ENCODE results near the gene PERP.

DNA sequence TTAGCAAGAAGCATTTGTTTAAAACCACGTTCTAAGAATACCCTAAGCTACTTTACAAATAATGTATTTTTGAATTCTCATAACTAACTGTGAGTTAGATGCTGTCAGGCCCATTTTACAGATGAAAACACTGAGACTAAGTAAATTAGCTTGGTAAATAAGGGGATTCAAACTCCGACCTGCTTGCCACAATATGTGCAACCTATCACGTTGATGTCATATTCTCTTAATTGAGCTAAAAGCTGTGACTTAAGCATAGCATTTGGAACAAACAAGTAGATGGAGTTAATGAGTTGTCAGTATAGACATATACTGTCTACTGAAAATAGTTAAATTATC is 9.4 kb upstream of the PERP start:
- TF ChIP-seq YY1 (IDR thresholded peaks at IDR 0.05; ENCODE audit: low read depth) (no peak), TEAD4 (IDR thresholded peaks at IDR 0.05) (no peak), EP300 (IDR thresholded peaks at IDR 0.05; ENCODE audit: borderline replicate concordance) (no peak), CEBPB (IDR thresholded peaks at IDR 0.05) (no peak), TAF1 (IDR thresholded peaks at IDR 0.05; ENCODE audit: low read depth) (no peak), RAD21 (IDR thresholded peaks at IDR 0.05; ENCODE audit: low read depth) (no peak), TCF12 (IDR thresholded peaks at IDR 0.05; ENCODE audit: low read depth) (no peak)
- TF ChIP-seq, protein P1, sequence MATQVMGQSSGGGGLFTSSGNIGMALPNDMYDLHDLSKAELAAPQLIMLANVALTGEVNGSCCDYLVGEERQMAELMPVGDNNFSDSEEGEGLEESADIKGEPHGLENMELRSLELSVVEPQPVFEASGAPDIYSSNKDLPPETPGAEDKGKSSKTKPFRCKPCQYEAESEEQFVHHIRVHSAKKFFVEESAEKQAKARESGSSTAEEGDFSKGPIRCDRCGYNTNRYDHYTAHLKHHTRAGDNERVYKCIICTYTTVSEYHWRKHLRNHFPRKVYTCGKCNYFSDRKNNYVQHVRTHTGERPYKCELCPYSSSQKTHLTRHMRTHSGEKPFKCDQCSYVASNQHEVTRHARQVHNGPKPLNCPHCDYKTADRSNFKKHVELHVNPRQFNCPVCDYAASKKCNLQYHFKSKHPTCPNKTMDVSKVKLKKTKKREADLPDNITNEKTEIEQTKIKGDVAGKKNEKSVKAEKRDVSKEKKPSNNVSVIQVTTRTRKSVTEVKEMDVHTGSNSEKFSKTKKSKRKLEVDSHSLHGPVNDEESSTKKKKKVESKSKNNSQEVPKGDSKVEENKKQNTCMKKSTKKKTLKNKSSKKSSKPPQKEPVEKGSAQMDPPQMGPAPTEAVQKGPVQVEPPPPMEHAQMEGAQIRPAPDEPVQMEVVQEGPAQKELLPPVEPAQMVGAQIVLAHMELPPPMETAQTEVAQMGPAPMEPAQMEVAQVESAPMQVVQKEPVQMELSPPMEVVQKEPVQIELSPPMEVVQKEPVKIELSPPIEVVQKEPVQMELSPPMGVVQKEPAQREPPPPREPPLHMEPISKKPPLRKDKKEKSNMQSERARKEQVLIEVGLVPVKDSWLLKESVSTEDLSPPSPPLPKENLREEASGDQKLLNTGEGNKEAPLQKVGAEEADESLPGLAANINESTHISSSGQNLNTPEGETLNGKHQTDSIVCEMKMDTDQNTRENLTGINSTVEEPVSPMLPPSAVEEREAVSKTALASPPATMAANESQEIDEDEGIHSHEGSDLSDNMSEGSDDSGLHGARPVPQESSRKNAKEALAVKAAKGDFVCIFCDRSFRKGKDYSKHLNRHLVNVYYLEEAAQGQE (IDR thresholded peaks at IDR 0.05; ENCODE audit: low read depth): no peak
- TF ChIP-seq, protein P2, sequence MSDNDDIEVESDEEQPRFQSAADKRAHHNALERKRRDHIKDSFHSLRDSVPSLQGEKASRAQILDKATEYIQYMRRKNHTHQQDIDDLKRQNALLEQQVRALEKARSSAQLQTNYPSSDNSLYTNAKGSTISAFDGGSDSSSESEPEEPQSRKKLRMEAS (IDR thresholded peaks at IDR 0.05): no peak
